Measurements from ENCODE around the gene NR3C2. TPM values are rescaled to one million over a fixed set of nuclear protein-coding genes. Genes with fewer than 3 reads are reported as not detected.

The NR3C2 gene
- total and polyA plus RNA-seq, 2 of the 4 experiments (the other 2 are of a cell fraction) = 1.1 to 2.3 TPM

DNA sequence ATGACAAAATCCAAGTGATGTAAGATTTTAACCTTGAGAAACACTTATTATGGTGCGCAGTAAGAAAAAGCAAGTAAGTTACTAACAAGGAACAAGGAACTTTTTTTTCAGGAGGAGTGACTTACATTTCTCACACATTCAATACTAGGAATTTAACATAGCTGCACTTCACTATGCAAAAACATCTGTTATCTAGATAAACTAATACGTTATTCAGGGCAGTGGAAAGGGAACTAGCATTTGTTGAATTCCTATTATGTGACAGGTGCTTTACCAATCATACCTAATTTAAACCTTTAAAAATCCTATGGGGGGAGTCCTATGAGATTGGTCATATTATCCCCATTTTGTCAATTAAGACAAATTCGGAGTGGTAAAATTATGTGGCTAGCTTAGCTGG, 238.0 kb downstream of the NR3C2 start:
- Histone ChIP-seq H3K4me3 (ENCODE audit: insufficient read depth, low read depth, low read length) (no peak overlapping the region), H3K56ac (ENCODE audit: extremely low read depth, insufficient read depth, low read length) (no peak overlapping the region), H3K4me2 (ENCODE audit: low read depth, low read length) (no peak overlapping the region), H3K27ac (ENCODE audit: insufficient read depth, low read length) (no peak overlapping the region), H4K20me1 (ENCODE audit: insufficient read depth, low read length) (no peaks in the 10 kb centered on the region), H3K79me1 (ENCODE audit: low read depth in 1 of 2, low read length in 2 of 2) (no peaks in the 10 kb centered on the region), H3K9ac (ENCODE audit: low read depth, low read length) (no peak overlapping the region), H3K14ac (replicated peaks; ENCODE audit: low read depth, low read length) (no peak overlapping the region), H2AFZ (replicated peaks; ENCODE audit: low read length, poor library complexity) (no peak overlapping the region), H2BK20ac (ENCODE audit: low read depth, low read length) (no peak overlapping the region), H3K36me3 (ENCODE audit: control insufficient read depth, insufficient read depth, low read length) (no peaks in the 10 kb centered on the region), H2AK5ac (ENCODE audit: low read depth, low read length) (no peak overlapping the region), H3K27me3 (ENCODE audit: control insufficient read depth, insufficient read depth, low read length) (no peaks in the 10 kb centered on the region), H2BK15ac (ENCODE audit: low read depth, low read length) (no peak overlapping the region), H3K4ac (ENCODE audit: low read depth, low read length) (no peak overlapping the region), H3K18ac (ENCODE audit: low read depth, low read length) (no peak overlapping the region), H3K9me3 (ENCODE audit: control insufficient read depth, insufficient read depth, low read length) (no peaks in the 10 kb centered on the region), H3K4me1 (ENCODE audit: control insufficient read depth, insufficient read depth, low read length) (no peaks in the 10 kb centered on the region), H4K91ac (ENCODE audit: insufficient read depth, low read depth, low read length) (no peak overlapping the region), H2AK9ac (replicated peaks; ENCODE audit: low read depth, low read length, poor library complexity) (no peak overlapping the region), H3K23ac (ENCODE audit: low read depth, low read length) (no peak overlapping the region), H4K8ac (ENCODE audit: low read depth in 2 of 2, low read length in 2 of 2) (no peak overlapping the region), H2BK120ac (ENCODE audit: low read depth, low read length) (no peak overlapping the region), H2BK5ac (ENCODE audit: low read depth, low read length, poor library complexity, severe bottlenecking) (no peak overlapping the region), H4K5ac (ENCODE audit: low read depth, low read length) (no peak overlapping the region), H3K9me1 (ENCODE audit: insufficient read depth, low read length) (no peaks in the 10 kb centered on the region)
- ChIA-PET CTCF (no interaction called here), POLR2A (ENCODE audit: unreplicated experiment) (no interaction called here)
- no TSS peak for BruUV-seq (replicated peaks)
- dilution Hi-C loops (cut with HindIII; ENCODE audit: low sequenced_read_pairs, unreplicated experiment) (no loop called here), in situ Hi-C loops (cut with MboI; ENCODE audit: low sequenced_read_pairs) (no loop called here), intact Hi-C loops (cut with micrococcal nuclease) (no loop called here)
- DNase-seq (no peak), ATAC-seq (ENCODE audit: low read depth) (no peak)
- no CpG with 5 or more reads among the region's 3 CpGs for WGBS, 2 experiments (ENCODE audit: extremely low coverage in 2 of 2, insufficient read length in 1 of 2)
- TF ChIP-seq RFX5 (IDR thresholded peaks at IDR 0.05; ENCODE audit: low read depth, low read length) = no peak
- TF ChIP-seq, protein P1, sequence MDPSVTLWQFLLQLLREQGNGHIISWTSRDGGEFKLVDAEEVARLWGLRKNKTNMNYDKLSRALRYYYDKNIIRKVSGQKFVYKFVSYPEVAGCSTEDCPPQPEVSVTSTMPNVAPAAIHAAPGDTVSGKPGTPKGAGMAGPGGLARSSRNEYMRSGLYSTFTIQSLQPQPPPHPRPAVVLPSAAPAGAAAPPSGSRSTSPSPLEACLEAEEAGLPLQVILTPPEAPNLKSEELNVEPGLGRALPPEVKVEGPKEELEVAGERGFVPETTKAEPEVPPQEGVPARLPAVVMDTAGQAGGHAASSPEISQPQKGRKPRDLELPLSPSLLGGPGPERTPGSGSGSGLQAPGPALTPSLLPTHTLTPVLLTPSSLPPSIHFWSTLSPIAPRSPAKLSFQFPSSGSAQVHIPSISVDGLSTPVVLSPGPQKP (IDR thresholded peaks at IDR 0.05; ENCODE audit: borderline replicate concordance, low read depth, low read length) = no peak
- TF ChIP-seq FOS (IDR thresholded peaks at IDR 0.05; ENCODE audit: low read depth, low read length) = no peak
- TF ChIP-seq, protein P2, sequence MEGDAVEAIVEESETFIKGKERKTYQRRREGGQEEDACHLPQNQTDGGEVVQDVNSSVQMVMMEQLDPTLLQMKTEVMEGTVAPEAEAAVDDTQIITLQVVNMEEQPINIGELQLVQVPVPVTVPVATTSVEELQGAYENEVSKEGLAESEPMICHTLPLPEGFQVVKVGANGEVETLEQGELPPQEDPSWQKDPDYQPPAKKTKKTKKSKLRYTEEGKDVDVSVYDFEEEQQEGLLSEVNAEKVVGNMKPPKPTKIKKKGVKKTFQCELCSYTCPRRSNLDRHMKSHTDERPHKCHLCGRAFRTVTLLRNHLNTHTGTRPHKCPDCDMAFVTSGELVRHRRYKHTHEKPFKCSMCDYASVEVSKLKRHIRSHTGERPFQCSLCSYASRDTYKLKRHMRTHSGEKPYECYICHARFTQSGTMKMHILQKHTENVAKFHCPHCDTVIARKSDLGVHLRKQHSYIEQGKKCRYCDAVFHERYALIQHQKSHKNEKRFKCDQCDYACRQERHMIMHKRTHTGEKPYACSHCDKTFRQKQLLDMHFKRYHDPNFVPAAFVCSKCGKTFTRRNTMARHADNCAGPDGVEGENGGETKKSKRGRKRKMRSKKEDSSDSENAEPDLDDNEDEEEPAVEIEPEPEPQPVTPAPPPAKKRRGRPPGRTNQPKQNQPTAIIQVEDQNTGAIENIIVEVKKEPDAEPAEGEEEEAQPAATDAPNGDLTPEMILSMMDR (conservative IDR thresholded peaks at IDR 0.05; ENCODE audit: low read depth, low read length) = no peak
- no peak for TF ChIP-seq MAZ (IDR thresholded peaks at IDR 0.05; ENCODE audit: borderline replicate concordance, low read depth, low read length)
- TF ChIP-seq RAD21 (IDR thresholded peaks at IDR 0.05; ENCODE audit: low read length) = no peak
- TF ChIP-seq MAFK (IDR thresholded peaks at IDR 0.05; ENCODE audit: low read depth, low read length) = no peak
- no peak for TF ChIP-seq CHD1 (IDR thresholded peaks at IDR 0.05; ENCODE audit: low read depth, low read length)
- TF ChIP-seq NFE2L2 (IDR thresholded peaks at IDR 0.05; ENCODE audit: low read depth, low read length) = no peak
- TF ChIP-seq, protein P3, sequence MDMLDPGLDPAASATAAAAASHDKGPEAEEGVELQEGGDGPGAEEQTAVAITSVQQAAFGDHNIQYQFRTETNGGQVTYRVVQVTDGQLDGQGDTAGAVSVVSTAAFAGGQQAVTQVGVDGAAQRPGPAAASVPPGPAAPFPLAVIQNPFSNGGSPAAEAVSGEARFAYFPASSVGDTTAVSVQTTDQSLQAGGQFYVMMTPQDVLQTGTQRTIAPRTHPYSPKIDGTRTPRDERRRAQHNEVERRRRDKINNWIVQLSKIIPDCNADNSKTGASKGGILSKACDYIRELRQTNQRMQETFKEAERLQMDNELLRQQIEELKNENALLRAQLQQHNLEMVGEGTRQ (IDR thresholded peaks at IDR 0.05; ENCODE audit: low read depth, low read length) = no peak
- no peak for TF ChIP-seq POLR2A (IDR thresholded peaks at IDR 0.05; ENCODE audit: low read depth, low read length)
- no peak for TF ChIP-seq BHLHE40 (IDR thresholded peaks at IDR 0.05; ENCODE audit: low read depth, low read length)

Measured in IMR-90 (cell line).